Stimulated activated CD8-positive, alpha-beta memory T cell treated with anti-CD3 and anti-CD28 coated beads, Interleukin-15, amount 100 ng/mL, for 24 hours (primary cell): ENCODE measurements around the gene MYF6.
"Not testable (repeated sequence)": the region's sequence is repeated elsewhere in the genome, so short reads cannot be mapped to it uniquely, and the experiment has no call there.

Source experiments
- DNase-seq: peaks from one replicate; pipeline ENCODE4 v3.0.0-alpha.2; 2020; ENCODE audit warnings: low read depth

MYF6 gene

GRCh38 chr12:80707126-80707829, at the start of gene MYF6:
TSS of gene MYF6 (plus strand) at chr12:80707634. CDS start at chr12:80707720, 86 bp downstream.
- DNase-seq: no peak

GRCh38 chr12:80659512-80660063, 47.8 kb upstream of the MYF6 start:
- DNase-seq: no peak

DNA sequence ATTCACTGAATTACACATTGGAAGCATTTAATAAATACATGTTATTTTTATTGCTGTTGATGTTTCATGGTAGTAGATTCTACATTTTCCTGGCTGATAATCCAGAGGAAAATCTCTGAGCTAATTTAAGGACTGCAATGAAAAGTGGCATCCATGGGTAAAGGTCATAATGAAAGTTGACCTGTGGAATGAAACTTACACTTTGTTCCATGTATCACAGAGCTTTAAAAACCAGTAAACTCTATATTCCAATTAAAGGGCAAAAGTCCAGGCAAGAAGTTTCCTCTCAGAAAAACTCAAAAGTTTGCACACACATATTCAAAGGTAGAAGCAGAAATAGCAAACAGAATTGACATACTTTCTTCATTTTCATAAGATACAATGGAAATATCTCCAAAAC, 44.8 kb upstream of the MYF6 start:
- DNase-seq: no peak

GRCh38 chr12:80670214-80670613, 37.2 kb upstream of the MYF6 start:
- DNase-seq: no peak

DNA sequence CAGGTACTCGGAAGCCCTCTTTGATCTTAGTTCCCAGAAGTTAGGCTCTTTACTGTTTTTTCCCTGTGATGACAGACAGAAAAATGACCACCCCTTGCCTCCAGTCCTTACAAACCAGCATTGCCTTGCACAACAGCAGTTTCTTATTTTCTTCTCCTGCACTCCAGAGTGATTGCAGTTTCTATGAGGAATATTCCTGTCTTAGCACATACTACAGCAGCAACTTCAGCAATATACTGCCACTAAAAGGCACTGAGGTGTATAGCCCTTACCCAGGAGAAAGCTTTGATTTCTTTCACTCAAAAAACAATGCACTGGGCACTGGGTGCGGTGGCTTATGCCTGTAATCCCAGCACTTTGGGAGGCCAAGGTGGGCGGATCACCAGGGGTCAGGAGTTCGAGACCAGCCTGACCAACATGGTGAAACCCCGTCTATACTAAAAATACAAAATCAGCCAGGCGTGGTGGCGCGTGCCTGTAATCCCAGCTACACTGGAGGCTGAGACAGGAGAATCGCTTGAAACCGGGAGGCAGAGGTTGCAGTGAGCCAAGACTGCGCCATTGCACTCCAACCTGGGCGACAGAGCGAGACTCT, 31.3 kb upstream of the MYF6 start:
- DNase-seq: not testable (repeated sequence)

- DNase-seq: no peak
Measured at GRCh38 chr12:80676856-80677255, 30.6 kb upstream of the MYF6 start.

DNA sequence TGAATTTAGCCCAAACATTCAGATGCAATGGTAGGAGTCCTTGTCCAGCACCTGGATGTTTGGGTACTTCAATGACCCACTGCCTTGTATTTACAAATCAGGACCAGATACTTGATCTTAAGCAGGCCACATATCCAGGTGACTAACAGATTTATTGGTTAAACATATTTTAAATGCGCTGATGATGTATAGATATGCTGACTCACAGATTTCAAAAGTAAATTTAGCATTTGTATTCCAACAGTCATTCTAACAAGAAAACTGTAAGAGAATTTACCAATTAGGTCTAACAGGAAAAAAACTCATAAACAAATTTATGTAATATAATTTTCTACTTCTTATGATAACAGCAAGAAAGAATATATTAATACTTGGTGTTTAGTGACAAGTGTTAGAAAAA, 29.4 kb upstream of the MYF6 start:
- no peak for DNase-seq

DNA sequence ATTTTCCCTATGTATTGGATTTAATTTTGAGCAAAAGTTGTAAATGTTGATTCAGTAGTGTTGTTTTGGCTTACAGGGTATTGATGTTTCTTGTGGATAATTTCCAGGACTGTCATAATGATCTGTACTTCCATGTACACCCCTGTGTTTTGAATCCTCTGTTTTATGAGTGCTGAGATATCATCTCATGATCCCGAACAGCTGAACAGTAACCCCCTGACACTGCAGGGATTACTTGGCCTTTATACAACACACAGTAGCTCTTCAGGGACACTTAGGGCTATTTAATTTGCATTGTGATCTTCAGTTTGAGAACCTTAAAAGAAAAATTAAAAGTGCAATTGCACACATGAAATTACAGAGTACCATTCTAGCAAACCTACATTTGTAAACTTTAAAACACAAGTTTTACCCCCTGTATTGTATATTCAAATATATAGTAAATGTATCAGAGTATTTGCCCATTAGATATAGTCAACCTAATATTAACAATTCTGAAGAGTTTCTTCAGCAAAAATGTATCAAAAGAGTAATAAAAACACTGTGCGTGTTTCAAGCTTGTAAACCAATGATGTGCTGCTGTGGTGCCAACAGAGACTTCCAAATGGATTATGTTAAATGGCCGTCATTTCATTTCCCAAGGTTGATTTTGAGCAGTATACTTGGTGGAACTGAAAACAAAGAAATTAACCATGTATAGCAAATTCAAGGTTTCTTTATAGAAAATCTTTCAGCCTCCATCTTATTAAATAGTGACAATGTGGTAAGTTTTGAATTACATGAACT, 27.9 kb upstream of the MYF6 start:
- DNase-seq: no peak

GRCh38 chr12:80681287-80681686, 26.1 kb upstream of the MYF6 start:
- DNase-seq: no peak

- DNase-seq: no peak
Measured at GRCh38 chr12:80681786-80682185, 25.6 kb upstream of the MYF6 start.

GRCh38 chr12:80684077-80684495, 23.3 kb upstream of the MYF6 start:
- DNase-seq: no peak

GRCh38 chr12:80690090-80690489, 17.3 kb upstream of the MYF6 start:
- DNase-seq: no peak

DNA sequence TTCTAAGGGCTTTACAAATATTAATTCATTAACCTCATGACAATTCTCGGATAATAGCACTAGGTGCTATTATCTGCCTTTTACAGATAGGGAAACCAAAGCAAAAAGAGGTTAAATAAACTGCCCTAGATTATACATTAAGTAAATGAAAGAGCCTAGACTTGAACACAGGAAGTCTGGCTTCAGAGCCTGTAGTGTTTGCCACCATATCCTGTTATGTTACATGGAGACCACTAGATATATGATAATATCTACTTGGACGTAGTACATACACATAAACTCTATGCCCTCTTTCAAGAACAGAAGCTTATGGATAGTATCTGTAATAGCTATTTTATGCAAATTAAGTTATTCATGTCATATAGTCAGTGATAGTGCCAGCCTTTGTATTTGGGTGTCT, 16.9 kb upstream of the MYF6 start:
- DNase-seq: no peak

DNA sequence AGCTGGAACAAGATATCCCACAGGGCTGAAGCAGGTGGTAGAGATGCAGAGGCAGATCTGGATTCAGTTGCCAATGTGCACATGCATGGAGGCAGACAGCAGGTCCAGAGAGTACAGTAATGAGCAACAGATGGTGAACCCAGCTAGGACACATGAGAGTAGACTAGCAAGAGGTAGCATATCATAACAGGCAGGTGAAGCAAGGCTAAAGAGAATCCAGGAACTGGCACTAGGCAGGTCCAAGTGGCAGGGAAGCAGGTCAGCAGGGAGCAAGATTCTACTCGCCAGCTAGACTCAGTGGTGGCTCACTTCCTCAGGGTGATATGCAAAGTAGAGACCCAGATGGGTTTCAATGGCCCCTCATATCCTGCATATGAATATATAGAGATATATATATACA, 15.3 kb upstream of the MYF6 start:
- DNase-seq: no peak

DNA sequence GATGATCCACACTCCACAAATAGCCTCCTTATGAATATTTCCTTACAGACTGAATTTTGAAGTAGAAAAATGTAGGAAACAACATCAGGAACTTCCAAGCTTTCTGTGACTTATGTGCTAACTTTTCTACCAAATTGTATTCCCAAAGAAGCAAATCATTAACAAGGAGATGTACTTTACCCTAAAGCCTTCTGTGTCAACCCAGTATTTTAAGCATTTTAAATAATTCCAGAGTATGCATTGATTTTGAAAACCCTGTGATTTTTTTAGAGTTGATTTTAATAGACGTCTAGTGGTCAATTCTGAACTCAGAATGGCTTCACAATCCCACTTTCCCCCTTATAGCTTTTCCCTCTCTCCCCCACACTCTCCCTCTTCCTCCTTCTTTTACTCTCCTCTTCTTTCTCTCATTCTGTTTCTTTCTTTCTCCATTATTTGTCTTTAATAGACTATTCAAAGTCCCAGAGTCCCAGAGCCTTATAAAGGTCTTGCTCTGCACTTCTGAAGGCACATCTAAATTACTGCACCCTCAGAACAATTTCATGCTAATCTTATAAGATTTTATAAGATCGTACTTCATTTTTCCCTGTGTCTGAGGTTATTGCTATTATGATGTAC, 10.1 kb upstream of the MYF6 start:
- no peak for DNase-seq

GRCh38 chr12:80698256-80698655, 9.2 kb upstream of the MYF6 start:
- no peak for DNase-seq

DNA sequence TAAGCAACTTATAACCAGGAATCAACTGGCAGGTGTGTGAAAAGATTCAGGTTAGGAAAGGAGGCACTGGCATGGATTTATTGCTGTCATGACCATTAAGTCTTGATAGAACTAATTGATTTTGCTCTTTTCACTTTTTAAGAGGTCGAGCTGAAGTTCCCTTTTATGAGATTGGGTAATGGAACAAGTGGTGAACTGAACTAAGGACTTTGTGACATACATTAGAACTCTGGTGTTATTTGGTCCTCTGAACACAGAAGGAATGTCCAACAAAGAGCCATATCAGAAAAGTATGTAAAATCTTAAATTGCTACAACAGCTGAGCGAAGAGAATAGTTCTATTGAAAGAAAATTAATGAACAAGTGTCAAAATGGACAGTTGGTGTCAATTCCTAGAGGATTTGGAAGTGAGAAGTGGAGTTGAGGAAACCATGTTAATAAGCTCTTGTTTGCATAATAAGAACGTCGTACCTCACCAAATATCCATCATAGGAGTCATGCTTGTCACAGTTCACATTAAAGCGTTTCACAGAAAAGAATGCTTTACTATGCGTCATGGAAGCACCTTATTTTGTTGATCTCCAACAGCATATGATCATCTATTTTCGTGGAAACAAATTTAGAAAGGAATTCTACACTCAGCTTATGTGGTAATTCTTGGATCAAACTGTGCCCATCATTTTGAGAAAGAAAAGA, 8.4 kb upstream of the MYF6 start:
- DNase-seq: no peak

- no peak for DNase-seq
Measured at GRCh38 chr12:80700327-80700726, 7.1 kb upstream of the MYF6 start.

- no peak for DNase-seq
Measured at GRCh38 chr12:80701388-80701787, 6.0 kb upstream of the MYF6 start.

GRCh38 chr12:80702889-80703805, 4.3 kb upstream of the MYF6 start:
- no peak for DNase-seq

- no peak for DNase-seq
Measured at GRCh38 chr12:80704420-80704819, 3.0 kb upstream of the MYF6 start.
